MM.1S (cell line): ENCODE results near the gene SIM1.

Source experiments
- DNase-seq: peaks from one replicate; pipeline ENCODE4 v3.0.0-alpha.2; 2015
- H2AFZ ChIP-seq: fragments of 300-600 bp; sonication (generic); 2 replicates; pipeline ENCODE4 v1.6.0; 2016; ENCODE audit warnings: antibody characterized with exemption, low read length
- H3F3A ChIP-seq: fragments of 300-600 bp; sonication (generic); 2 replicates; pipeline ENCODE4 v1.6.1; 2016; ENCODE audit warnings: mild to moderate bottlenecking, antibody characterized with exemption, low read length, moderate library complexity, mixed read lengths; ENCODE audit not compliant: insufficient read depth
- H3K27ac ChIP-seq: fragments of 300-600 bp; sonication (generic); 2 replicates; pipeline ENCODE4 v1.5.1; 2016; ENCODE audit warnings: mild to moderate bottlenecking, low read length
- H3K27me3 ChIP-seq: fragments of 300-600 bp; sonication (generic); replicated peaks from 2 replicates; pipeline ENCODE4 v1.6.0; 2016; ENCODE audit warnings: low read length; ENCODE audit not compliant: insufficient read depth
- H3K36me3 ChIP-seq: fragments of 300-600 bp; sonication (generic); replicated peaks from 2 replicates; pipeline ENCODE4 v1.6.1; 2016; ENCODE audit warnings: mild to moderate bottlenecking, low read length, mixed read lengths; ENCODE audit not compliant: insufficient read depth
- H3K4me1 ChIP-seq: fragments of 300-600 bp; sonication (generic); 2 replicates; pipeline ENCODE4 v1.6.1; 2016; ENCODE audit warnings: low read length, mixed read lengths
- H3K4me2 ChIP-seq: fragments of 300-600 bp; sonication (generic); 2 replicates; pipeline ENCODE4 v1.6.0; 2016; ENCODE audit warnings: low read depth, low read length
- H3K4me3 ChIP-seq: fragments of 300-600 bp; sonication (generic); 2 replicates; pipeline ENCODE4 v1.5.1; 2016; ENCODE audit warnings: low read length, mixed read lengths
- H3K79me2 ChIP-seq: fragments of 300-600 bp; sonication (generic); 2 replicates; pipeline ENCODE4 v1.6.1; 2016; ENCODE audit warnings: mixed run types, low read length, mixed read lengths
- H3K9ac ChIP-seq: fragments of 300-600 bp; sonication (generic); 2 replicates; pipeline ENCODE4 v1.6.1; 2016; ENCODE audit warnings: low read length, mixed read lengths
- H3K9me2 ChIP-seq: fragments of 300-600 bp; sonication (generic); replicated peaks from 2 replicates; pipeline ENCODE4 v1.6.1; 2016; ENCODE audit warnings: mild to moderate bottlenecking, low read length, mixed read lengths; ENCODE audit not compliant: insufficient read depth
- H3K9me3 ChIP-seq: fragments of 300-600 bp; sonication (generic); replicated peaks from 2 replicates; pipeline ENCODE4 v1.6.1; 2016; ENCODE audit warnings: mild to moderate bottlenecking, low read length, mixed read lengths; ENCODE audit not compliant: insufficient read depth
- H4K20me1 ChIP-seq: fragments of 300-600 bp; sonication (generic); 2 replicates; pipeline ENCODE4 v1.6.1; 2016; ENCODE audit warnings: mild to moderate bottlenecking, low read length, moderate library complexity, mixed read lengths; ENCODE audit not compliant: insufficient read depth
- CTCF ChIP-seq: fragments of 300-600 bp; sonication (generic); IDR thresholded peaks from 2 replicates; pipeline ENCODE4 v1.5.1; 2016; ENCODE audit warnings: antibody characterized with exemption, low read length, mixed read lengths
- EZH2 ChIP-seq: fragments of 300-600 bp; sonication (generic); optimal IDR thresholded peaks from 2 replicates; pipeline ENCODE3; 2017; ENCODE audit warnings: low read depth, mild to moderate bottlenecking, antibody characterized with exemption, low read length, mixed read lengths
- EZH2phosphoT487 ChIP-seq: fragments of 300-600 bp; sonication (generic); IDR thresholded peaks from 2 replicates; pipeline ENCODE4 v1.6.1; 2018; ENCODE audit warnings: antibody characterized with exemption, low read length

Gene SIM1

GRCh38 chr6:100426744-100427338 lies 37.9 kb downstream of the SIM1 start:
- no peak for DNase-seq
- no peak overlapping the region for H2AFZ ChIP-seq
- no peaks in the 10 kb centered on the region for H3K9me3 ChIP-seq

GRCh38 chr6:100426241-100426640 lies 38.5 kb downstream of the SIM1 start:
- no peak overlapping the region for H2AFZ ChIP-seq
- no peaks in the 10 kb centered on the region for H3K9me3 ChIP-seq
- H3K4me2 ChIP-seq: no peak overlapping the region

More at GRCh38 chr6:100426744-100427338, 37.9 kb downstream of the SIM1 start:
- Histone ChIP-seq H3K79me2 (no peaks in the 10 kb centered on the region), H3K36me3 (no peaks in the 10 kb centered on the region), H3K9me2 (no peaks in the 10 kb centered on the region), H3K27me3 (no peaks in the 10 kb centered on the region), H3K9ac (no peak overlapping the region), H3K4me2 (no peak overlapping the region), H3F3A (no peaks in the 10 kb centered on the region), H3K27ac (no peak overlapping the region), H3K4me1 (no peaks in the 10 kb centered on the region), H3K4me3 (no peak overlapping the region), H4K20me1 (no peaks in the 10 kb centered on the region)
- TF ChIP-seq EZH2phosphoT487: no peak

GRCh38 chr6:100420711-100421110 lies 44.0 kb downstream of the SIM1 start:
- Histone ChIP-seq H3K4me1 (no peaks in the 10 kb centered on the region), H3K36me3 (no peaks in the 10 kb centered on the region), H2AFZ (no peak overlapping the region), H3K4me3 (no peak overlapping the region), H3F3A (no peaks in the 10 kb centered on the region), H3K9me3 (no peaks in the 10 kb centered on the region), H3K79me2 (no peaks in the 10 kb centered on the region), H4K20me1 (no peaks in the 10 kb centered on the region), H3K9me2 (no peaks in the 10 kb centered on the region), H3K4me2 (no peak overlapping the region), H3K9ac (no peak overlapping the region), H3K27ac (no peak overlapping the region), H3K27me3 (no peaks in the 10 kb centered on the region)
- DNase-seq: no peak
- TF ChIP-seq EZH2phosphoT487: no peak

More at GRCh38 chr6:100426241-100426640, 38.5 kb downstream of the SIM1 start:
- Histone ChIP-seq H3K4me3 (no peak overlapping the region), H4K20me1 (no peaks in the 10 kb centered on the region), H3K36me3 (no peaks in the 10 kb centered on the region), H3K27ac (no peak overlapping the region), H3F3A (no peaks in the 10 kb centered on the region), H3K4me1 (no peaks in the 10 kb centered on the region), H3K27me3 (no peaks in the 10 kb centered on the region), H3K79me2 (no peaks in the 10 kb centered on the region), H3K9me2 (no peaks in the 10 kb centered on the region), H3K9ac (no peak overlapping the region)
- DNase-seq: no peak
- TF ChIP-seq CTCF (no peak), EZH2phosphoT487 (no peak)

- no peaks in the 10 kb centered on the region for H4K20me1 ChIP-seq
- H3F3A ChIP-seq: no peaks in the 10 kb centered on the region
- H3K4me3 ChIP-seq: no peak overlapping the region
- no peaks in the 10 kb centered on the region for H3K36me3 ChIP-seq
- no peaks in the 10 kb centered on the region for H3K27me3 ChIP-seq
- no peak overlapping the region for H3K4me2 ChIP-seq
- no peaks in the 10 kb centered on the region for H3K9me2 ChIP-seq
- no peak overlapping the region for H2AFZ ChIP-seq
- H3K4me1 ChIP-seq: no peaks in the 10 kb centered on the region
- no peaks in the 10 kb centered on the region for H3K79me2 ChIP-seq
- H3K27ac ChIP-seq: no peak overlapping the region
- no peak overlapping the region for H3K9ac ChIP-seq
- no peak for DNase-seq
- TF ChIP-seq EZH2phosphoT487 (no peak), CTCF (no peak), EZH2 (no peak)
- no peaks in the 10 kb centered on the region for H3K9me3 ChIP-seq
These were observed 47.7 kb downstream of the SIM1 start for GRCh38 chr6:100417036-100417435.
